Cerebellar cortex (tissue), 1 donor: Measurements from ENCODE around the gene DENND5A.
"Not testable (repeated sequence)": the region's sequence is repeated elsewhere in the genome, so short reads cannot be mapped to it uniquely, and the experiment has no call there.

Experiments used
- DNase-seq: peaks from one replicate; pipeline ENCODE4 v3.0.0-alpha.2; 2015; ENCODE audit warnings: low spot score

DENND5A gene

GRCh38 chr11:9097186-9097943 is 167.8 kb downstream of the DENND5A start:
- DNase-seq: not testable (repeated sequence)

- DNase-seq: no peak
Observed at GRCh38 chr11:9096427-9096826, 168.7 kb downstream of the DENND5A start.

- no peak for DNase-seq
Observed at GRCh38 chr11:9095421-9095820, 169.7 kb downstream of the DENND5A start.

- no peak for DNase-seq
Observed at GRCh38 chr11:9094420-9094819, 170.7 kb downstream of the DENND5A start.

- DNase-seq: peak; percentile 29
Observed at GRCh38 chr11:9092853-9093778, 172.0 kb downstream of the DENND5A start.

- DNase-seq: no peak
Observed at GRCh38 chr11:9092072-9092471, 173.1 kb downstream of the DENND5A start.

- no peak for DNase-seq
Observed at GRCh38 chr11:9091044-9091922, 173.9 kb downstream of the DENND5A start, which contains the start of gene SCUBE2. Gene SCUBE2 (minus strand): TSS chr11:9091599. CDS start chr11:9091528, 71 bp downstream.

GRCh38 chr11:9090488-9091043 is 174.6 kb downstream of the DENND5A start:
- DNase-seq: peak; percentile 28

GRCh38 chr11:9089636-9090035 is 175.5 kb downstream of the DENND5A start:
- DNase-seq: no peak

- DNase-seq: no peak
Observed at GRCh38 chr11:9089061-9089460, 176.1 kb downstream of the DENND5A start.
